Measurements from ENCODE around the gene ABL2.
"Not testable (repeated sequence)": the region's sequence is repeated elsewhere in the genome, so short reads cannot be mapped to it uniquely, and the experiment has no call there.

The ABL2 gene

GRCh38 chr1:179252606-179253005, 23.1 kb upstream of the ABL2 start:
- Histone ChIP-seq H2BK12ac (ENCODE audit: low read length in 2 of 2) (no peak overlapping the region), H2AK5ac (ENCODE audit: low read length, severe bottlenecking) (no peak overlapping the region), H3K4me3 (ENCODE audit: insufficient read depth in 1 of 2, low read depth in 1 of 2, low read length in 2 of 2) (no peak overlapping the region), H3K9me3 (ENCODE audit: control insufficient read depth, low read length) (no peaks in the 10 kb centered on the region), H2BK5ac (ENCODE audit: low read depth, low read length, poor library complexity, severe bottlenecking) (no peak overlapping the region), H3K27ac (ENCODE audit: low read length, poor library complexity, severe bottlenecking) (no peak overlapping the region), H3K23ac (ENCODE audit: low read length in 2 of 2) (no peak overlapping the region), H2BK120ac (ENCODE audit: low read depth, low read length) (no peak overlapping the region), H3K4me1 (ENCODE audit: control insufficient read depth, insufficient read depth, low read depth, low read length) (no peaks in the 10 kb centered on the region), H3K4ac (ENCODE audit: low read depth in 1 of 2, low read length in 2 of 2) (no peak overlapping the region), H2BK15ac (ENCODE audit: low read depth, poor library complexity, severe bottlenecking) (no peak overlapping the region), H3K14ac (ENCODE audit: low read length in 2 of 2) (no peak overlapping the region), H3K36me3 (ENCODE audit: control insufficient read depth in 1 of 2, insufficient read depth in 2 of 2, low read depth in 1 of 2, low read length in 2 of 2) (no peaks in the 10 kb centered on the region), H4K8ac (ENCODE audit: low read length) (no peak overlapping the region), H4K91ac (ENCODE audit: low read length) (no peak overlapping the region), H3K18ac (ENCODE audit: low read depth in 1 of 2, low read length in 2 of 2) (no peak overlapping the region), H3K79me1 (replicated peaks; ENCODE audit: low read length, poor library complexity, severe bottlenecking) (no peaks in the 10 kb centered on the region), H2AFZ (ENCODE audit: low read depth, low read length) (no peak overlapping the region), H3K4me2 (ENCODE audit: low read length, poor library complexity, severe bottlenecking) (no peak overlapping the region), H3K27me3 (ENCODE audit: control insufficient read depth in 1 of 2, insufficient read depth in 1 of 2, low read length in 2 of 2) (no peaks in the 10 kb centered on the region), H3K9ac (ENCODE audit: low read length) (no peak overlapping the region)
- 91% methylated on average over 1 of the region's 4 CpGs for WGBS
- DNase-seq, result no peak

GRCh38 chr1:179251675-179252074, 22.2 kb upstream of the ABL2 start:
- Histone ChIP-seq H3K14ac (ENCODE audit: low read length in 2 of 2) (no peak overlapping the region), H2BK15ac (ENCODE audit: low read depth, poor library complexity, severe bottlenecking) (no peak overlapping the region), H3K4me3 (ENCODE audit: insufficient read depth in 1 of 2, low read depth in 1 of 2, low read length in 2 of 2) (no peak overlapping the region), H4K8ac (ENCODE audit: low read length) (no peak overlapping the region), H3K4me1 (ENCODE audit: control insufficient read depth, insufficient read depth, low read depth, low read length) (no peaks in the 10 kb centered on the region), H3K23ac (ENCODE audit: low read length in 2 of 2) (no peak overlapping the region), H3K9ac (ENCODE audit: low read length) (no peak overlapping the region), H4K91ac (ENCODE audit: low read length) (no peak overlapping the region), H2BK5ac (ENCODE audit: low read depth, low read length, poor library complexity, severe bottlenecking) (no peak overlapping the region), H3K4me2 (ENCODE audit: low read length, poor library complexity, severe bottlenecking) (no peak overlapping the region), H3K27ac (ENCODE audit: low read length, poor library complexity, severe bottlenecking) (no peak overlapping the region), H3K36me3 (ENCODE audit: control insufficient read depth in 1 of 2, insufficient read depth in 2 of 2, low read depth in 1 of 2, low read length in 2 of 2) (no peaks in the 10 kb centered on the region), H3K27me3 (ENCODE audit: control insufficient read depth in 1 of 2, insufficient read depth in 1 of 2, low read length in 2 of 2) (no peaks in the 10 kb centered on the region), H2AK5ac (ENCODE audit: low read length, severe bottlenecking) (no peak overlapping the region), H3K4ac (ENCODE audit: low read depth in 1 of 2, low read length in 2 of 2) (no peak overlapping the region), H2BK12ac (ENCODE audit: low read length in 2 of 2) (no peak overlapping the region), H3K9me3 (ENCODE audit: control insufficient read depth, low read length) (no peaks in the 10 kb centered on the region), H3K18ac (ENCODE audit: low read depth in 1 of 2, low read length in 2 of 2) (no peak overlapping the region), H2AFZ (ENCODE audit: low read depth, low read length) (no peak overlapping the region), H2BK120ac (ENCODE audit: low read depth, low read length) (no peak overlapping the region), H3K79me1 (replicated peaks; ENCODE audit: low read length, poor library complexity, severe bottlenecking) (no peaks in the 10 kb centered on the region)
- peak; percentile 56 for DNase-seq
- no CpG with 5 or more reads among the region's 1 CpG for whole genome bisulfite sequencing

- no peak overlapping the region for H2BK12ac ChIP-seq (ENCODE audit: low read length in 2 of 2)
- no peaks in the 10 kb centered on the region for H3K79me1 ChIP-seq (replicated peaks; ENCODE audit: low read length, poor library complexity, severe bottlenecking)
- no peak overlapping the region for H3K14ac ChIP-seq (ENCODE audit: low read length in 2 of 2)
- 95% methylated on average over 9 of the region's 9 CpGs for WGBS
- H4K91ac ChIP-seq (ENCODE audit: low read length), result no peak overlapping the region
- no peak overlapping the region for H3K4me3 ChIP-seq (ENCODE audit: insufficient read depth in 1 of 2, low read depth in 1 of 2, low read length in 2 of 2)
- H3K4ac ChIP-seq (ENCODE audit: low read depth in 1 of 2, low read length in 2 of 2), result no peak overlapping the region
- DNase-seq, result no peak
- H3K27me3 ChIP-seq (ENCODE audit: control insufficient read depth in 1 of 2, insufficient read depth in 1 of 2, low read length in 2 of 2), result no peaks in the 10 kb centered on the region
- H2BK15ac ChIP-seq (ENCODE audit: low read depth, poor library complexity, severe bottlenecking), result no peak overlapping the region
- H3K9me3 ChIP-seq (ENCODE audit: control insufficient read depth, low read length), result no peaks in the 10 kb centered on the region
- H3K23ac ChIP-seq (ENCODE audit: low read length in 2 of 2), result no peak overlapping the region
- H3K4me2 ChIP-seq (ENCODE audit: low read length, poor library complexity, severe bottlenecking), result no peak overlapping the region
- no peak overlapping the region for H3K27ac ChIP-seq (ENCODE audit: low read length, poor library complexity, severe bottlenecking)
- H4K8ac ChIP-seq (ENCODE audit: low read length), result no peak overlapping the region
- no peaks in the 10 kb centered on the region for H3K36me3 ChIP-seq (ENCODE audit: control insufficient read depth in 1 of 2, insufficient read depth in 2 of 2, low read depth in 1 of 2, low read length in 2 of 2)
- H2BK120ac ChIP-seq (ENCODE audit: low read depth, low read length), result no peak overlapping the region
- no peak overlapping the region for H3K18ac ChIP-seq (ENCODE audit: low read depth in 1 of 2, low read length in 2 of 2)
- no peak overlapping the region for H2AK5ac ChIP-seq (ENCODE audit: low read length, severe bottlenecking)
- no peaks in the 10 kb centered on the region for H3K4me1 ChIP-seq (ENCODE audit: control insufficient read depth, insufficient read depth, low read depth, low read length)
- H2BK5ac ChIP-seq (ENCODE audit: low read depth, low read length, poor library complexity, severe bottlenecking), result no peak overlapping the region
- no peak overlapping the region for H3K9ac ChIP-seq (ENCODE audit: low read length)
- H2AFZ ChIP-seq (ENCODE audit: low read depth, low read length), result no peak overlapping the region
These were observed 18.4 kb upstream of the ABL2 start for GRCh38 chr1:179247923-179248322.

- H3K4me2 ChIP-seq (ENCODE audit: low read length, poor library complexity, severe bottlenecking); H2AK5ac ChIP-seq (ENCODE audit: low read length, severe bottlenecking); H3K27me3 ChIP-seq (ENCODE audit: control insufficient read depth in 1 of 2, insufficient read depth in 1 of 2, low read length in 2 of 2); H3K18ac ChIP-seq (ENCODE audit: low read depth in 1 of 2, low read length in 2 of 2); H2BK12ac ChIP-seq (ENCODE audit: low read length in 2 of 2); H3K4me1 ChIP-seq (ENCODE audit: control insufficient read depth, insufficient read depth, low read depth, low read length); H2AFZ ChIP-seq (ENCODE audit: low read depth, low read length); H3K23ac ChIP-seq (ENCODE audit: low read length in 2 of 2); H3K14ac ChIP-seq (ENCODE audit: low read length in 2 of 2); H3K4ac ChIP-seq (ENCODE audit: low read depth in 1 of 2, low read length in 2 of 2); H4K91ac ChIP-seq (ENCODE audit: low read length); H3K4me3 ChIP-seq (ENCODE audit: insufficient read depth in 1 of 2, low read depth in 1 of 2, low read length in 2 of 2); H2BK5ac ChIP-seq (ENCODE audit: low read depth, low read length, poor library complexity, severe bottlenecking); H3K9ac ChIP-seq (ENCODE audit: low read length); DNase-seq; H2BK15ac ChIP-seq (ENCODE audit: low read depth, poor library complexity, severe bottlenecking); H3K9me3 ChIP-seq (ENCODE audit: control insufficient read depth, low read length); H3K36me3 ChIP-seq (ENCODE audit: control insufficient read depth in 1 of 2, insufficient read depth in 2 of 2, low read depth in 1 of 2, low read length in 2 of 2); H3K27ac ChIP-seq (ENCODE audit: low read length, poor library complexity, severe bottlenecking); H2BK120ac ChIP-seq (ENCODE audit: low read depth, low read length); H3K79me1 ChIP-seq (replicated peaks; ENCODE audit: low read length, poor library complexity, severe bottlenecking); H4K8ac ChIP-seq (ENCODE audit: low read length): not testable (repeated sequence)
- 100% methylated on average over 1 of the region's 2 CpGs for WGBS
These were observed 15.9 kb upstream of the ABL2 start for GRCh38 chr1:179245426-179245825.
